Hepatocyte (in vitro differentiated cells): ENCODE results near the gene SNX25. TPM values are rescaled to one million over a fixed set of nuclear protein-coding genes. Genes with fewer than 3 reads are reported as not detected.

ENCODE experiments used
- DNase-seq: peaks from one replicate; pipeline ENCODE4 v3.0.0-alpha.2; 2016; ENCODE audit warnings: low spot score
- H2AFZ ChIP-seq: fragments of 200-600 bp; sonication (generic); 2 replicates; pipeline ENCODE4 v1.6.0; 2016; ENCODE audit warnings: antibody characterized with exemption, mild to moderate bottlenecking
- H3K27ac ChIP-seq: fragments of 200-600 bp; sonication (generic); 2 replicates; pipeline ENCODE4 v1.5.1; 2016; ENCODE audit warnings: mild to moderate bottlenecking
- H3K27me3 ChIP-seq: fragments of 200-600 bp; sonication (generic); 2 replicates; pipeline ENCODE4 v1.6.1; 2016
- H3K36me3 ChIP-seq: fragments of 200-600 bp; sonication (generic); replicated peaks from 2 replicates; pipeline ENCODE4 v1.5.1; 2016; ENCODE audit warnings: low read depth; ENCODE audit not compliant: insufficient read depth
- H3K4me1 ChIP-seq: fragments of 200-600 bp; sonication (generic); 2 replicates; pipeline ENCODE4 v1.5.1; 2016; ENCODE audit warnings: mild to moderate bottlenecking, moderate library complexity; ENCODE audit not compliant: insufficient read depth
- H3K4me2 ChIP-seq: fragments of 200-600 bp; sonication (generic); 2 replicates; pipeline ENCODE4 v1.6.0; 2016
- H3K4me3 ChIP-seq: fragments of 200-600 bp; sonication (generic); 2 replicates; pipeline ENCODE4 v1.5.1; 2016; ENCODE audit warnings: mild to moderate bottlenecking
- H3K79me2 ChIP-seq: fragments of 200-600 bp; sonication (generic); 2 replicates; pipeline ENCODE4 v1.6.0; 2017; ENCODE audit warnings: mild to moderate bottlenecking
- H3K9me2 ChIP-seq: fragments of 200-600 bp; sonication (generic); replicated peaks from 2 replicates; pipeline ENCODE4 v1.6.0; 2017; ENCODE audit warnings: mild to moderate bottlenecking; ENCODE audit not compliant: insufficient read depth
- H3K9me3 ChIP-seq: fragments of 200-600 bp; sonication (generic); 2 replicates; pipeline ENCODE4 v1.5.1; 2016; ENCODE audit warnings: low read depth, mild to moderate bottlenecking
- H4K20me1 ChIP-seq: fragments of 200-600 bp; sonication (generic); 2 replicates; pipeline ENCODE4 v1.6.0; 2016; ENCODE audit warnings: mild to moderate bottlenecking; ENCODE audit not compliant: insufficient read depth, poor library complexity, severe bottlenecking
- EZH2 ChIP-seq: fragments of 200-600 bp; sonication (generic); IDR thresholded peaks from 2 replicates; pipeline ENCODE4 v1.6.1; 2016; ENCODE audit warnings: antibody characterized with exemption, mild to moderate bottlenecking, borderline replicate concordance
- EZH2phosphoT487 ChIP-seq: fragments of 200-600 bp; sonication (generic); IDR thresholded peaks from one replicate; pipeline ENCODE4 v1.6.1; 2018; ENCODE audit warnings: antibody characterized with exemption, mild to moderate bottlenecking, low read depth, moderate library complexity; ENCODE audit not compliant: unreplicated experiment, severe bottlenecking
- WGBS: methylation state at CpG from one replicate; pipeline ENCODE4 v1.1.6; 2016; ENCODE audit warnings: low lambda C conversion rate; ENCODE audit errors: missing lambda C conversion rate; 5-methylcytosine and 5-hydroxymethylcytosine counted together
- polyA plus RNA-seq: library from polyadenylated mRNA; unstranded; fragments of >200 nt; fragmentation: Nextera tagmentation; extraction: Ambion mirVana; gene quantifications from 2 replicates; pipeline ENCODE4 v1.2.1, GENCODE V29; 2016
- total RNA-seq: library from RNA; depleted of rRNA; stranded (reverse); fragments of >200 nt; gene quantifications from 2 replicates; pipeline ENCODE4 v1.2.3, GENCODE V29; 2014
- TF ChIP-seq, protein P1 (sequence below): fragments of 200-600 bp; sonication (generic); IDR thresholded peaks from 2 replicates; pipeline ENCODE4 v1.5.1; 2016; ENCODE audit warnings: antibody characterized with exemption, mild to moderate bottlenecking; ENCODE audit not compliant: poor library complexity

The SNX25 gene
- total and polyA plus RNA-seq, 2 experiments from 2014 or later: 16.5 to 20.3 TPM

DNA sequence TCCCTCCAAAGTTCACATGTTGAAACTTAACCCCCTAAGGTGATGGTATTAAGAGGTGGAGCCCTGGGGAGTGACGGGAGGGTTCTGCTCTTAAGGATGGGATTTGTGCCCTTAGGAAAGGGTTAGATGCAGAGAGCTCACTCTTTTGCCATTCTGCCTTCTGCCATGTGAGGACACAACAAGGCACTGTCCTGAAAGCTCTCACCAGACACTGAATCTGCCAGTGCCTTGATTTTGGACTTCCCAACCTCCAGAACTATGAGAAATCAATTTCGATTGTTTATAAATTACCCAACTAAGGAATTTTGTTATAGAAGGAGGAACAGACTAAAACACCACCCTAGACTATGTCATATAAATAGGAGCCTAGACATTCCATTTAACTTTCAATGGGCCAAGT lies 174.7 kb downstream of the SNX25 start:
- Histone ChIP-seq H3K36me3 (no peaks in the 10 kb centered on the region), H4K20me1 (no peaks in the 10 kb centered on the region), H3K27ac (no peak overlapping the region), H3K4me3 (no peak overlapping the region), H3K4me1 (no peaks in the 10 kb centered on the region), H3K9me2 (no peaks in the 10 kb centered on the region), H3K27me3 (no peaks in the 10 kb centered on the region), H3K79me2 (no peaks in the 10 kb centered on the region), H3K4me2 (no peak overlapping the region), H3K9me3 (no peaks in the 10 kb centered on the region), H2AFZ (no peak overlapping the region)
- 92% methylated on average over 2 of the region's 2 CpGs for WGBS
- no peak for DNase-seq
- TF ChIP-seq, protein P1, sequence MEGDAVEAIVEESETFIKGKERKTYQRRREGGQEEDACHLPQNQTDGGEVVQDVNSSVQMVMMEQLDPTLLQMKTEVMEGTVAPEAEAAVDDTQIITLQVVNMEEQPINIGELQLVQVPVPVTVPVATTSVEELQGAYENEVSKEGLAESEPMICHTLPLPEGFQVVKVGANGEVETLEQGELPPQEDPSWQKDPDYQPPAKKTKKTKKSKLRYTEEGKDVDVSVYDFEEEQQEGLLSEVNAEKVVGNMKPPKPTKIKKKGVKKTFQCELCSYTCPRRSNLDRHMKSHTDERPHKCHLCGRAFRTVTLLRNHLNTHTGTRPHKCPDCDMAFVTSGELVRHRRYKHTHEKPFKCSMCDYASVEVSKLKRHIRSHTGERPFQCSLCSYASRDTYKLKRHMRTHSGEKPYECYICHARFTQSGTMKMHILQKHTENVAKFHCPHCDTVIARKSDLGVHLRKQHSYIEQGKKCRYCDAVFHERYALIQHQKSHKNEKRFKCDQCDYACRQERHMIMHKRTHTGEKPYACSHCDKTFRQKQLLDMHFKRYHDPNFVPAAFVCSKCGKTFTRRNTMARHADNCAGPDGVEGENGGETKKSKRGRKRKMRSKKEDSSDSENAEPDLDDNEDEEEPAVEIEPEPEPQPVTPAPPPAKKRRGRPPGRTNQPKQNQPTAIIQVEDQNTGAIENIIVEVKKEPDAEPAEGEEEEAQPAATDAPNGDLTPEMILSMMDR: no peak
- TF ChIP-seq EZH2 (no peak), EZH2phosphoT487 (no peak)

GRCh38 chr4:185384930-185385331 lies 175.5 kb downstream of the SNX25 start:
- WGBS: 49% methylated on average over 10 of the region's 10 CpGs

GRCh38 chr4:185387957-185388356 lies 178.6 kb downstream of the SNX25 start:
- H3K27me3 ChIP-seq: no peaks in the 10 kb centered on the region
- no peaks in the 10 kb centered on the region for H3K9me3 ChIP-seq
- no peaks in the 10 kb centered on the region for H3K9me2 ChIP-seq
- WGBS: 97% methylated on average over 12 of the region's 12 CpGs
- no peak overlapping the region for H3K4me2 ChIP-seq
- no peak overlapping the region for H2AFZ ChIP-seq
- TF ChIP-seq, protein P1: no peak
- TF ChIP-seq EZH2phosphoT487: no peak
- no peak for TF ChIP-seq EZH2
- H3K4me1 ChIP-seq: no peaks in the 10 kb centered on the region
- H4K20me1 ChIP-seq: no peaks in the 10 kb centered on the region
- H3K79me2 ChIP-seq: no peaks in the 10 kb centered on the region
- no peak for DNase-seq
- H3K36me3 ChIP-seq: no peaks in the 10 kb centered on the region
- no peak overlapping the region for H3K4me3 ChIP-seq
- no peak overlapping the region for H3K27ac ChIP-seq

More at GRCh38 chr4:185384930-185385331, 175.5 kb downstream of the SNX25 start:
- H3K36me3 ChIP-seq: no peaks in the 10 kb centered on the region
- no peaks in the 10 kb centered on the region for H3K9me3 ChIP-seq
- H3K4me3 ChIP-seq: no peak overlapping the region
- H3K79me2 ChIP-seq: no peaks in the 10 kb centered on the region
- no peak overlapping the region for H3K4me2 ChIP-seq
- DNase-seq: no peak
- H3K27me3 ChIP-seq: no peaks in the 10 kb centered on the region
- H3K27ac ChIP-seq: no peak overlapping the region
- TF ChIP-seq EZH2phosphoT487 (no peak), EZH2 (no peak)
- TF ChIP-seq, protein P1: no peak
- no peak overlapping the region for H2AFZ ChIP-seq
- no peaks in the 10 kb centered on the region for H3K4me1 ChIP-seq
- no peaks in the 10 kb centered on the region for H3K9me2 ChIP-seq
- no peaks in the 10 kb centered on the region for H4K20me1 ChIP-seq

GRCh38 chr4:185390941-185391340 lies 181.5 kb downstream of the SNX25 start:
- Histone ChIP-seq H3K9me3 (no peaks in the 10 kb centered on the region), H3K9me2 (no peaks in the 10 kb centered on the region), H3K4me1 (no peaks in the 10 kb centered on the region), H3K79me2 (no peaks in the 10 kb centered on the region), H3K4me3 (no peak overlapping the region), H3K27me3 (no peaks in the 10 kb centered on the region), H4K20me1 (no peaks in the 10 kb centered on the region), H3K36me3 (no peaks in the 10 kb centered on the region), H2AFZ (no peak overlapping the region), H3K27ac (no peak overlapping the region), H3K4me2 (no peak overlapping the region)
- no peak for DNase-seq
- TF ChIP-seq, protein P1: no peak
- no peak for TF ChIP-seq EZH2
- no peak for TF ChIP-seq EZH2phosphoT487
- WGBS: 95% methylated on average over 6 of the region's 6 CpGs
